ENCODE measurements around the gene NSD2.
A peak's percentile ranks its signal among the peaks of the same experiment; 100 is the strongest.

The NSD2 gene

GRCh38 chr4:1864076-1865008 is 6.9 kb upstream of the NSD2 start:
- no peak for DNase-seq (ENCODE audit: low read depth in 2 of 2)

- DNase-seq (ENCODE audit: low read depth in 2 of 2): no peak
Observed at GRCh38 chr4:1866189-1866661, 5.0 kb upstream of the NSD2 start.

- DNase-seq (ENCODE audit: low read depth in 2 of 2): no peak
Observed at GRCh38 chr4:1868293-1868692, 2.9 kb upstream of the NSD2 start.

- no peak for DNase-seq (ENCODE audit: low read depth in 2 of 2)
Observed at GRCh38 chr4:1868912-1869311, 2.3 kb upstream of the NSD2 start.

- DNase-seq (ENCODE audit: low read depth in 2 of 2): no peak
Observed at GRCh38 chr4:1869530-1870327, 1.5 kb upstream of the NSD2 start.

- peak; percentile 78 to 81 for DNase-seq (ENCODE audit: low read depth in 2 of 2)
Observed at GRCh38 chr4:1870328-1870577, 940 bp upstream of the NSD2 start.

- no peak for DNase-seq (ENCODE audit: low read depth in 2 of 2)
Observed at GRCh38 chr4:1871471-1872021, 353 bp downstream of the NSD2 start.

- DNase-seq (ENCODE audit: low read depth in 2 of 2): no peak
Observed at GRCh38 chr4:1872870-1873269, 1.7 kb downstream of the NSD2 start.

GRCh38 chr4:1873291-1873690 is 2.1 kb downstream of the NSD2 start:
- no peak for DNase-seq (ENCODE audit: low read depth in 2 of 2)

GRCh38 chr4:1873776-1874175 is 2.6 kb downstream of the NSD2 start:
- DNase-seq (ENCODE audit: low read depth in 2 of 2): no peak

GRCh38 chr4:1874201-1874600 is 3.0 kb downstream of the NSD2 start:
- DNase-seq (ENCODE audit: low read depth in 2 of 2): no peak

GRCh38 chr4:1879485-1879884 is 8.3 kb downstream of the NSD2 start:
- DNase-seq (ENCODE audit: low read depth in 2 of 2): no peak

- no peak for DNase-seq (ENCODE audit: low read depth in 2 of 2)
Observed at GRCh38 chr4:1880332-1880731, 9.1 kb downstream of the NSD2 start.

- DNase-seq (ENCODE audit: low read depth in 2 of 2): no peak
Observed at GRCh38 chr4:1882850-1883271, 11.7 kb downstream of the NSD2 start.

- no peak for DNase-seq (ENCODE audit: low read depth in 2 of 2)
Observed at GRCh38 chr4:1883583-1883982, 12.4 kb downstream of the NSD2 start.

GRCh38 chr4:1885414-1885813 is 14.2 kb downstream of the NSD2 start:
- no peak for DNase-seq (ENCODE audit: low read depth in 2 of 2)

- DNase-seq (ENCODE audit: low read depth in 2 of 2): no peak
Observed at GRCh38 chr4:1887052-1887451, 15.9 kb downstream of the NSD2 start.

GRCh38 chr4:1890979-1891570 is 19.9 kb downstream of the NSD2 start:
- DNase-seq (ENCODE audit: low read depth in 2 of 2): no peak

- DNase-seq (ENCODE audit: low read depth in 2 of 2): no peak
Observed at GRCh38 chr4:1895971-1896657, 24.9 kb downstream of the NSD2 start.

GRCh38 chr4:1896658-1896991 is 25.4 kb downstream of the NSD2 start:
- DNase-seq (ENCODE audit: low read depth in 2 of 2): no peak

GRCh38 chr4:1898007-1898406 is 26.8 kb downstream of the NSD2 start:
- DNase-seq (ENCODE audit: low read depth in 2 of 2): no peak

GRCh38 chr4:1898681-1899080 is 27.5 kb downstream of the NSD2 start:
- DNase-seq (ENCODE audit: low read depth in 2 of 2): no peak

Data from stimulated activated CD4-positive, alpha-beta T cell treated with anti-CD3 and anti-CD28 coated beads, Interleukin-1b, Interleukin-23, amount 100 ng/mL, for 4 hours (primary cell).